Hypothalamus (tissue), 51 donors: ENCODE results near the gene VPS54.

Experiments
- DNase-seq, 51 donors: peaks; one replicate each; lab custom pipeline; 2025; lab: John Stamatoyannopoulos, UW

Gene VPS54

GRCh38 chr2:63875131-63875527 lies 144.1 kb downstream of the VPS54 start:
- peak in 1 of 51 donors; percentile 26 for DNase-seq

DNA sequence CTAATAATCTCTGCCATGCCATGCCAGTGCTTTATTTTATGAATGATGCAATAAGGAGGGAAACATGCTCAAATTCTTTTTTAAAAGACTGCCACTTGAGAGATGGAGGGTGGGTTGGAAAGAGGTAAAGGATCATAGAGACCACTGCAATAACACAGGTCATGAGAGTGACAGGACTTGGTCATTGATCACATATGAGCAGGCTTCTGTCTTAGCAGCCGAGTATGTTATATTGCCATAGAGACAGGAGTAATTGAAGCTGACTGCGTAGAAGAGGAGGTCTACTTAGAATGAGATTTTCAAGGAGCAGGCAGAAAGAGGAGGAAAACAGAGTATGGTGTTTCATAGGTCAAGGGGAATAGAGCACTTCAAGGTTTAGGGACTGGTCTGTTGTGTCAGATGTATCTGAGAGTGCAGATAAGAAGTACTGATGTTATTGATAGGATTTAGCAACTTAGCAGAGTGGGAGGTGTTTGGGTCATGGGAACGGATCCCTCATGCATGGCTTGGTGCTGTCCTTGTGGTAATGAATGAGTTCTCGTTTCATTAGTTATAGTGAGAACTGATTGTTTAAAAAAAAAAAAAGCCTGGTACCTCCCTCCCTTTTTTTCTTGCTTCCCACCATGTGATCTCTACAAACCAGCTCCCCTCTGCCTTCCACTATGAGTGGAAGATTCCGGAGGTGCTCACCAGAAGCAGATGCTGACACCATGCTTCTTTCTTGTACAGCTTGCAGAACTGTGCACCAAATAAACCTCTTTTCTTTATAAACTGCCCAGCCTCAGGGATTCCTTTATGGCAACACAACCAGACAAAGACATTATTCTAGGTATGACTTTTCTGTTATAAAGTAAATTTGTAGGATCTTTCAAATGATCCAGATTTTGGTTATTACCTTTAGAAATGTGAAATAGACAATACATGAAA lies 144.8 kb downstream of the VPS54 start:
- DNase-seq, result no peak

DNA sequence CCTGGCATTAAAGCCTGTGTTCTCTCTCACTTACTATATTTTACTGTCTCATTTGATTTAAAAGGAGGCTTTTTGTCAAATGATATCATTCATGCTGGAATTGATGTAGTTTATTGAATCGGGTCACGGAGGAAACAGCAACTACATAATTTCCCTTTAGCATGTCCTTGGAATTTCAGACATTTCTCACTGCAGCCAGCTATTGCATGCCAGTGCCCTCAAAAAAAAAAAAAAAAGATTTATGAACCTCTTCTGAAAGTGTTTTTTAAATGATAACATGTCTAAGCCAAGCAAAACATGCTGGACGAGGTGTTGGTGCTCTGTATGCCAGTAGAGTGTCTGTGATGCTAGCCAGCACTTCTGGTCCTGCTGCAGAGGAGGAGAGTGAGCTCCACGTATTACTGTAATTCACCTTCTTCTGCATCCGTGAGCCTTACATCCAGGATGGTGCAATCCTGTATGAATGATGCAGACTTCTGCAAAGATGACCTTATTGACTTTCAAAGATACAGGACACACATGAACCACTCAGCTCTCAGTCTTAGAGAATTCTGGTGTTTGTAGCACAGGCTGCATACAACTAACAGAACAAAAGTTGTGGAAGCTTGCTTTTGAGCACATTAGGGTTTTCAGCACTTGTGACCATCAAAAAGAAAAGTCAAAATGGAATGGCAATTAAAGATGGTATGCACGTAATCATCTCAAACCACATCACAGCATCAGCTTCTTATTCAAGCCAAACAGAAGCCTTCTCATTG lies 146.5 kb downstream of the VPS54 start:
- DNase-seq, result no peak

DNA sequence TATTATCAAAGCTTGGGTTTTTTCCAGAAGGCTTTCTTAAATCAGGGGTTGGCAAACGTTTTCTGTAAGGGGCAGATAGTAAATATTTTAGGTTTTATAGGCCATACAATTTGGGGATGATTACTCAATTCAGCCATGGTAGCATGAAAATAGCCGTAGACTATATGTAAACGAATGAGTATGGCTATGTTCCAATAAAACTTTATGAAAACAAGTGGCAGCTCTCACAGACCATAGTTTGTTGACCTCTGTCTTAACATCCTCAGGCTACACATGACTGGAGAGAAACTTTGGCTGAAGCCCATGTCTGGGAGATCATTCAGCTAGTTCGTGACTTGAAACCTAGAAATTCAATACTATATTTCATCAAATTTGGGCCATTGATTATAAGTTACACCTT lies 147.4 kb downstream of the VPS54 start:
- DNase-seq, result no peak

DNA sequence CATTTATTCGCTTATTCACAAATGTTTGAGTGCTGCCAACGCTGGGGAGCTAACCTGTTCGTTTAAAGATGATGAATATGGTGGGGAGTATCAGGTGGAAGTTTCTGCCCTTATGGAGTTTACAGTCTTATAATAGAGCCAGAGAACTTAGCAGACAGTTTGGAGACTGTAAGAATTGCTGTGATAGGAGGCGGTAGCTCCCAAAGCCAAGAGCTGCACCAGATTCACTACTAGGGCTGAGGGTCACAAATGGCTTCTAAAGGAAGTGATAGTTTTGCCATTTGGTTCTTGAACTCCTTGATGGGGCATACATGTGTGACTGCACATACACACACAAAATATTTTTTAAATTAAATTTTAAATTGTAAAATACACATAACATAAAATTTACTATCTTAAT lies 148.5 kb downstream of the VPS54 start:
- no peak for DNase-seq

GRCh38 chr2:63866009-63866709 lies 153.1 kb downstream of the VPS54 start:
- DNase-seq, result no peak

- no peak for DNase-seq
Observed at GRCh38 chr2:63865159-63865799, 153.9 kb downstream of the VPS54 start.

- DNase-seq, result no peak
Observed at GRCh38 chr2:63863707-63864106, 155.5 kb downstream of the VPS54 start.

DNA sequence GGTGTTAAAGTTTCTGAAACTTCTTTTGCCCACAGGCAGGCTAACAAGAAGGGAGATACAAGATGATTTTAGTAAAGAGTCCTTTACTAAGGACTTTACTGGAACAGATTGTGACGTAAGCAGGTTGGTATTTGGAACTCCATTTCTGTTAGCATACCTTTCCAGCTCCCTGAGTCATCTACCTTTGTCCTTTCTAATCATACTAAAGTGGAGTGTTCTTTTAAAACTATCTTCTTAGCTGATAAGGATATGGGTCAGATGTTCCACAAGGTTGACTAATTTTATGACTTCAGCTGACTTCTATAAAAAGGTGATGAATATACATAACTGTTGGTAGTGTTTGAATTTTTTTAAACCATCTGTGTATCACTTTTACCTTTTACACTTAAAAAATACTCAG lies 156.4 kb downstream of the VPS54 start:
- DNase-seq, result no peak

GRCh38 chr2:63861220-63861822 lies 157.9 kb downstream of the VPS54 start:
- peak in 7 of 51 donors; percentile 8 to 42 (median 38) for DNase-seq

DNA sequence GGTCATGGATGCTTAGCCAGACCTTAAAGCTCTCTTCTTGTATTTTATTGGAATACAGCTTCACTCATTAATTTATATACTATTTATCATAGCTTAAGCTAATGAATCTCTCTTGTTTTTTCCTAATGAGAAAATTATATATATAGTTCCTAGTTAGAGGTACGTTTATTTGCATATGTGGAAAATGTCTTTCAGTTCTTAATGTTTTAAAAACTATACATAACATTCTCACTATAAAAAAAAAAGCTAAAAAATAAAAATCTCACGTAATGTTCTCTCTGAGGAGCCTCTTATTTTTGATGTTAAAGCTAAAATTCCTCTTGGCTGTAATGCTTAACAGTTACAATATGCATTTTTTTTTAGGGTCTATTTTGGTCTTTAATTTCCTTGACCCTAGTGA lies 160.9 kb downstream of the VPS54 start:
- DNase-seq, result no peak

DNA sequence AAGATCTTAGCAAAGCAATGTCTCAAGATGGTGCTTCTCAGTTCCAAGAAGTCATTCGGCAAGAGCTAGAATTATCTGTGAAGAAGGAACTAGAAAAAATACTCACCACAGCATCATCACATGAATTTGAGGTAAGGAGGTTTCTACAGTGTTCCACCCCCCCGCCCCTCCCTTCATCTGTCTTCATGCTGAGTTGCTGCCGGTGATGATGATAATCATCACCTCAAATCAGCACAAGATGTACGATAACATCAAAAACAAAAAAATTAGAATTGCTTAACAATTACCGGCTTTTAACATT lies 163.0 kb downstream of the VPS54 start:
- DNase-seq, result no peak

DNA sequence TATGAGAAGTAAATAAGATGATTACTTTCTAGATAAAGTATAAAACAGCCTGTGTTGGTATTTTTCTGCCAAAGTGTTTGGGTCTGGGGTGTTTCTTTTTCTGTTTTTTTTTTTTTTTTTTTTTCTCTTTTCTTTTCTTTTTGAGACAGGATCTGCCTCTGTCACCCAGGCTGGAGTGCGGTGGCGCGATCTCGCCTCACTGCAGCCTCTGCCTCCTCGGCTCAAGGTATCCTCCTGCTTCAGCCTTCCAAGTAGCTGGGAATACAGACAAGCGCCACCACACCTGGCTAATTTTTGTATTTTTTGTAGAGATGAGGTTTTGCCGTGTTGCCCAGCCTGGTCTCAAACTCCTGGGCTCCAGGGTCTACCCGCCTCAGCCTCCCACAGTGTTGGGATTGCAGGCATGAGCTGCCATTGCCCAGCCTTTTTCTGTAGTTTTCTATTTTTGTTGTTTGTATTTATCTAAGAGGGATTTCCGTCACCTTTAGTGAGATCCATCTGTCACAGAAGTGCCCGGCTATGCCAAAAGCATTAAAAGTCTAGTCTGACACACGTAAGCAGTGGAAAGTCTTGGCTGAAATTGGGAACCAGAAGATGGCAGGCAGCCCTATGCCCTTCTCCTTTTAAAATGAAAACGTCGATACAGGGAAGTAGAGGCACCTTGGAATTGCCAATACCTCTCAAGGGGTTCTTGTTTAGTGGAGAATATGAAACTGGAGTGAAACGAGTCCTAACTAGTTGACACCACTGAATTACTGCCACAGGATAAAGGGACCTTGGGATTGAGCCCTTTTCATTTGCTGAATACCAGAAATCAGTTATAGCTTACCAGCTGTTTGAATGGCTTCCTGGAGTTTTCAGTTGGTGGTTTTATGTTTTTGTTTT lies 163.6 kb downstream of the VPS54 start:
- no peak for DNase-seq

DNA sequence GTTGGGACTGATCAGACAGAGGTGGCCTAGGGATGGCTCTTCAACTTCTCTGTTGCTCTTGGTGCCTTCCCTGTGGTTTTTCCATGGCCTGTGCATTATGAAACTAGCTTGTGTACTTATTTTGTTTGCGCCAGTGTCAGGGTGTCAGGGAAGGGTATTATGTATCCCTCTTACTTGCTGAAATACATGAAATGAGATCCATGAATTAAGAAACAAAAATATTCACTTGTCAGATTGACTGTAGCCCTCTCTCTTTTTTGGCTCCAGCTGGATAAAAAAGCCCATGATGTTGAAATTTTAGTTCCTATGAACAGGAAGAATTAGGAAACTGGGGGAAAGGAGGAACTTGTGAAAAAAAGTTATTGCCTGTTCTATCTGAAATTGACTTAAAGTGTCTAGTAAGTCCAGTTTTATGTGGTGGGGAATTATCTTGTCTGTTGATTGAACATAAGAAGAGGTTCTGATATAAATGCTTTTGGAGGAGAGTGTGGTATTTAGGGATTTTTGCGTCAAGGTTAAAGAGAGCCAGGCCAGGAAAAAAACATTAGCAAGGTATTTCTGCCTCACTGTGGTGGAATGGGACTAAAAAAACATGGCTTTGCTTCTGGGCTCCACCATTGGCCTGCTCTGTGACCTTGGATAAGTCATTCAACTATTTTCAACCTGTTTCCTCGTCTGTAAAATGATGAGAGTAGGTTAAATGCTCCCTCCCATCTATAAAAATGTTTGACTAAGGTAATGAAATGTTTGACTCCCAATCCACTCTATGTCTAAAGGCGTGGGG lies 165.5 kb downstream of the VPS54 start:
- no peak for DNase-seq

GRCh38 chr2:63851691-63852311 lies 167.4 kb downstream of the VPS54 start:
- no peak for DNase-seq

GRCh38 chr2:63850649-63851048 lies 168.6 kb downstream of the VPS54 start:
- no peak for DNase-seq

DNA sequence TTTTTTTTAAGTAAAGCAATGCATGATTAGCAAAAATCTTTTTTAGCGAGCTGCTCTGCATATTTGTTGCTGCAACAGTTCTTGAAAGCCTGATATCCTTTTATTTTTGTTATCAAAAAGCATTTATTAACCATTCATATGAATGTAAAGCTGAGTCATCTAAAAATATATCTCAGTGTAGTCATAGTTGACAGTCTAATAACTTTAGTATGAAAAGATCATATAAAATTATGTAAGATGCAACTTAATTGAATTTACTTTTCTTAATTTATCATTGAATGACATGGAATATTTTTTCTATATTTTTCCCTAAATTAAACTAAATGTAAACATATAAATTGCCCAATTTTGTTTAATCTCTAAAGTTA lies 169.0 kb downstream of the VPS54 start:
- no peak for DNase-seq
